Measurements from ENCODE around the gene IGSF8.

- TF ChIP-seq CTCF (IDR thresholded peaks at IDR 0.05; ENCODE audit: poor library complexity, severe bottlenecking) (no peak), MXI1 (conservative IDR thresholded peaks at IDR 0.05; ENCODE audit: poor library complexity, severe bottlenecking) (no peak), EZH2 (IDR thresholded peaks at IDR 0.05; ENCODE audit: borderline replicate concordance, insufficient read depth, low read length, poor library complexity, severe bottlenecking) (no peak)
Measured at GRCh38 chr1:160129046-160129445, 30.6 kb upstream of the IGSF8 start.
